WERI-Rb-1 (cell line): Measurements from ENCODE around the gene TGOLN2.

Source experiments
- DNase-seq: peaks from one replicate; pipeline ENCODE4 v3.0.0-alpha.2; 2020
- H3K27ac ChIP-seq: fragments of 250-450 bp; sonication (Bioruptor Pico); 2 replicates; pipeline ENCODE4 v1.5.1; 2020; ENCODE audit warnings: mild to moderate bottlenecking, moderate library complexity
- H3K27me3 ChIP-seq: fragments of 250-450 bp; sonication (Bioruptor Pico); 2 replicates; pipeline ENCODE4 v1.5.1; 2021; ENCODE audit warnings: mild to moderate bottlenecking, low read depth, moderate library complexity; ENCODE audit not compliant: insufficient read depth, severe bottlenecking
- H3K36me3 ChIP-seq: fragments of 250-450 bp; sonication (Bioruptor Pico); 2 replicates; pipeline ENCODE4 v1.5.1; 2020; ENCODE audit warnings: mild to moderate bottlenecking, moderate library complexity
- H3K4me3 ChIP-seq: 2 replicates; pipeline ENCODE4 v1.5.1; 2011; ENCODE audit warnings: low read depth, mild to moderate bottlenecking, control low read depth, low read length
- H3K9me3 ChIP-seq: fragments of 250-450 bp; sonication (Bioruptor Pico); 2 replicates; pipeline ENCODE4 v1.5.1; 2021; ENCODE audit warnings: mild to moderate bottlenecking, moderate library complexity; ENCODE audit not compliant: severe bottlenecking
- CTCF ChIP-seq: IDR thresholded peaks from 2 replicates; pipeline ENCODE4 v1.5.1; 2011; ENCODE audit warnings: low read depth, mild to moderate bottlenecking, control low read depth, inconsistent platforms, low read length

The TGOLN2 gene

GRCh38 chr2:85310330-85310729 lies 17.5 kb downstream of the TGOLN2 start:
- Histone ChIP-seq H3K36me3 (peaks cover 7% of the 10 kb centered on the region; the same call in 1 of the 2 replicates), H3K27ac (no peak overlapping the region), H3K4me3 (no peak overlapping the region), H3K27me3 (no peaks in the 10 kb centered on the region), H3K9me3 (no peaks in the 10 kb centered on the region)
- DNase-seq: no peak
- TF ChIP-seq CTCF: no peak

- no peak for DNase-seq
- H3K9me3 ChIP-seq: no peaks in the 10 kb centered on the region
- H3K27me3 ChIP-seq: no peaks in the 10 kb centered on the region
- H3K36me3 ChIP-seq: peaks cover 7% of the 10 kb centered on the region; the same call in 1 of the 2 replicates
- peak overlapping the region; percentile 63 for H3K27ac ChIP-seq
- TF ChIP-seq CTCF: no peak
- no peak overlapping the region for H3K4me3 ChIP-seq
Observed at GRCh38 chr2:85309699-85310321, 18.0 kb downstream of the TGOLN2 start.

- Histone ChIP-seq H3K9me3 (no peaks in the 10 kb centered on the region), H3K27ac (peak overlapping the region; percentile 63), H3K27me3 (no peaks in the 10 kb centered on the region), H3K36me3 (peaks cover 7% of the 10 kb centered on the region; the same call in 1 of the 2 replicates), H3K4me3 (no peak overlapping the region)
- DNase-seq: peak; percentile 84
- no peak for TF ChIP-seq CTCF
Observed at GRCh38 chr2:85308896-85309555, 18.8 kb downstream of the TGOLN2 start.

- no peak overlapping the region for H3K4me3 ChIP-seq
- H3K36me3 ChIP-seq: peaks cover 7% of the 10 kb centered on the region; the same call in 1 of the 2 replicates
- DNase-seq: no peak
- H3K9me3 ChIP-seq: no peaks in the 10 kb centered on the region
- no peak for TF ChIP-seq CTCF
- H3K27me3 ChIP-seq: no peaks in the 10 kb centered on the region
- peak overlapping the region; percentile 63; the same call in 1 of the 2 replicates for H3K27ac ChIP-seq
Observed at GRCh38 chr2:85308201-85308600, 19.6 kb downstream of the TGOLN2 start.

GRCh38 chr2:85307527-85307897 lies 20.3 kb downstream of the TGOLN2 start:
- no peaks in the 10 kb centered on the region for H3K9me3 ChIP-seq
- DNase-seq: no peak
- no peak overlapping the region for H3K4me3 ChIP-seq
- TF ChIP-seq CTCF: no peak
- peaks cover 7% of the 10 kb centered on the region; the same call in 1 of the 2 replicates for H3K36me3 ChIP-seq
- H3K27ac ChIP-seq: no peak overlapping the region
- H3K27me3 ChIP-seq: no peaks in the 10 kb centered on the region
